HG02571 (cell line): ENCODE measurements around the gene C6orf118.

Experiments used
- ATAC-seq: cut with Tn5 transposase; IDR thresholded peaks from one replicate; pipeline ENCODE4 v1.9.1; 2021; ENCODE audit warnings: mild to moderate bottlenecking, moderate library complexity; ENCODE audit not compliant: unreplicated experiment

Gene C6orf118

GRCh38 chr6:165308926-165309731, at the start of gene C6orf118:
Gene C6orf118 (minus strand): TSS chr6:165309605. CDS start chr6:165309586, 19 bp downstream.
- no peak for ATAC-seq

GRCh38 chr6:165345700-165346099, 36.3 kb upstream of the C6orf118 start:
- no peak for ATAC-seq

GRCh38 chr6:165340532-165340931, 31.1 kb upstream of the C6orf118 start:
- no peak for ATAC-seq

- no peak for ATAC-seq
Measured at GRCh38 chr6:165325609-165326008, 16.2 kb upstream of the C6orf118 start.

GRCh38 chr6:165321555-165322145, 12.2 kb upstream of the C6orf118 start:
- no peak for ATAC-seq

GRCh38 chr6:165321150-165321549, 11.7 kb upstream of the C6orf118 start:
- ATAC-seq = no peak

- no peak for ATAC-seq
Measured at GRCh38 chr6:165317723-165318122, 8.3 kb upstream of the C6orf118 start.

GRCh38 chr6:165306955-165307354, 2.5 kb downstream of the C6orf118 start:
- ATAC-seq = no peak

GRCh38 chr6:165301372-165302246, 7.8 kb downstream of the C6orf118 start:
- ATAC-seq = no peak

- no peak for ATAC-seq
Measured at GRCh38 chr6:165300422-165300936, 8.9 kb downstream of the C6orf118 start.

- ATAC-seq = no peak
Measured at GRCh38 chr6:165298875-165299274, 10.5 kb downstream of the C6orf118 start.

GRCh38 chr6:165298402-165298801, 11.0 kb downstream of the C6orf118 start:
- no peak for ATAC-seq

GRCh38 chr6:165292657-165293056, 16.7 kb downstream of the C6orf118 start:
- no peak for ATAC-seq

GRCh38 chr6:165274611-165275010, 34.8 kb downstream of the C6orf118 start:
- ATAC-seq = no peak

- ATAC-seq = no peak
Measured at GRCh38 chr6:165272585-165272984, 36.8 kb downstream of the C6orf118 start.

- ATAC-seq = no peak
Measured at GRCh38 chr6:165268987-165269386, 40.4 kb downstream of the C6orf118 start.

- ATAC-seq = no peak
Measured at GRCh38 chr6:165266621-165267020, 42.8 kb downstream of the C6orf118 start.

GRCh38 chr6:165266191-165266590, 43.2 kb downstream of the C6orf118 start:
- no peak for ATAC-seq

GRCh38 chr6:165260462-165260861, 48.9 kb downstream of the C6orf118 start:
- no peak for ATAC-seq

- no peak for ATAC-seq
Measured at GRCh38 chr6:165249808-165250207, 59.6 kb downstream of the C6orf118 start.

- ATAC-seq = no peak
Measured at GRCh38 chr6:165245701-165246100, 63.7 kb downstream of the C6orf118 start.
